GM21367 (cell line): ENCODE measurements around the gene ECSCR.
"Not testable (repeated sequence)": the region's sequence is repeated elsewhere in the genome, so short reads cannot be mapped to it uniquely, and the experiment has no call there.

Source experiments
- ATAC-seq: cut with Tn5 transposase; IDR thresholded peaks from one replicate; pipeline ENCODE4 v1.9.1; 2021; ENCODE audit not compliant: unreplicated experiment

ECSCR gene

GRCh38 chr5:139446956-139447779 is 15.4 kb downstream of the ECSCR start:
- no peak for ATAC-seq

DNA sequence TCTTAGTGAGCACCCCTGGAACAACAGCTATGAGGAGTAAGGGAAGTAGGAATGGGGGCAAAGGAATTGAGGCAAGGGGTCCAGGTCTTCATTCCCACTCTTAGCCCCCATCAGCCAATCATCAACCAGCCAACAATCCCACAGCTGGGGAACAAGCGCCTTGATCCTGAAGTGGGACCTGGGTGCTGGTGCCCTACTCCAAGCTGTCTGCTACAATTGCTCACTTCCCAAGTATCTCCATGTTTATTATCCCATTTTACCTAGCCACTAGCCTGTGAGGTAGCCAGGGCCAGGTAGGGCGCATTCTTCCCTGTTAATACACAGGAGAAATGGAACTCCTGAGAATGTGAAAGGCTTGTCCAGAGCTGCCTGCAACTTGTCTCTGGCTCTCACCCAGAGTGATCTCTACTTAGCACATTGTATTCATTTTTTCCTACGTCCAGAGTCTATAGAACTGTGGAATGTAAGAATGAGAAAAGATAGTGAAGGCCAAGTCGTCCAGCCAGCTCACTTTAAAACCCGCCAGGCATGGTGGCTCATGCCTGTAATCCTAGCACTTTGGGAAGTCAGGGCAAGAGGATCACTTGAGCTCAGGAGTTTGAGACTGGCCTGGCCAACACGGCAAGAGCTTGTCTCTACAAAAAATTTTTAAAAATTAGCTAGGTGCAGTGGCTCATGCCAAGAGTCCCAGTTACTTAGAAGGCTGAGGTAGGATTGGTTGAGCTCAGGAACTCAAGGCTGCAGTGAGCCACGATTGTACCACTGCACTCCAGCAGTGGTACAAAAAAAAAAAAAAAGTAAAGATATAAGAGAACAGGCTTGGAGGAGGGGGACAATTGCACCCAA is 17.0 kb downstream of the ECSCR start:
- no peak for ATAC-seq

DNA sequence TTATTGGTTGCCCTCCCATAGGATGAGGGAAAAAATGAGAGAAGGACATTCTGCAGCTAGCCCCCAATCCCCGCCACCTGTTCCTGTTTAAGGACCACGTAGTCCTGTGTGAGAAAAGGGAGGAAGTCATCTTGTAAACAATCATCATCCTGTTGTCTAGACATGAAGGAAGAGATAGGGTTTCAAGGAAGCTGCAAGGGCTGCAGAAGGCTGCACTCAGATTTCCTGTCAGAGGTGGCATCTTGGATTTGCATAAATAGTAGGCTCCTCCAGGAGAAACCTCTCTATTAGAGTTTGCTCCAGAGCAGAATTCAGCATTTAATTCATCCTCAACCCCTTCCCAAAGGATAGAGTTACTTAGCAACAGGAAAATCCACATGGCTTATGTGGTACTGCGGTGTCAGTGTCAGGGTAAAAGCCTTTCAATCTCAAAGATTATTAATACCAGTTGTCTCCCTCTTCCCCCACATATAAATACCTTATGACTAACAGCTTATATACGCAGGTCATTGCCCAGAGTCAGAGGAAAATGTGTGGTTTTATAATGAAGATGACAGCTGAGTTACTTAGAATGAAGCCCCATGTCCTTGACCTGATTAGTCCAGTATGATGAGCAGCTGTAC is 18.6 kb downstream of the ECSCR start:
- no peak for ATAC-seq

- not testable (repeated sequence) for ATAC-seq
These were observed 22.1 kb downstream of the ECSCR start for GRCh38 chr5:139440416-139440815.

DNA sequence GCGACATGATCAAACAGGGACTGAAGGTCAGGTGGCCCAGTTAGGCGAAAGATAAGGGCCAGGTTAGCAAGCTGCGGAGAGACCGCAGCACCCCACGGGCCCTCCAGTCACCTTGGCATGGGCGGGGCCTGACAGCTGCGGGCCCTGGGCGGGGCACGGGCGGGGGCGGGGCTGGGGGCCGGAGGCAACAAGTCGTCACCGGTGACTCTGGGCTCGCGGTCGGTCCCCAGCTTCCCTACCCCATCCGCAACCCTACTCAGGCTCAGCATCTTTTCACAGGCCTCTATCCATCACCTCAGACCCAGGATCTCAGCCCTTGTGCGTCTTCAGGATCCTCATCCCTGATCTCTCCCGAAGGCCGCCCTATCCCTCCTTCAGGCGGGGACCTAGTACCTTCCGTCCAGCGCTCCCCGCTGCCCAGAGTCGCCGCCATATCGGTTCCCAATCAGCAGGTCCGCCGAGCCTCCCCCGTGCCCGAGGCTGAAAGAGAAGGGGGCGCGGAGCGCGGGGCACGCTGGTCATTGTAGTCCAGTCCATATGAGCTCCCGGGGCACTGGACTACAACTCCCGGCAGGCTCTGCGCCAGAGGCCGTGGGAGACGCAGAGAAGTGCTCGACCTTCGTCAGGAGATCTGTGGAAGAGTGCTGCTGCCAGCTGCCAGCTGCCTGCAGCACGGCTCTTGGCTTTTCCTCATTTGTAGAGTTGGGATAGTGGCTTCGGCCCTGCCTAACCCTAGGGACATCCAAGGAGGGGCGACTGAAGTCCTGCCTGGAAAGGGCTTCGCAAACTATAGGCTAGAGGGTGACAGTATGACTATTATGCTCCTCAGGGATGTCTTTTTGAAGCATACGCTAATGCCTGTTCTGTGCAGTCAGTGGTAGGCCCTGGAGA is 23.3 kb downstream of the ECSCR start, which contains the start of gene DNAJC18:
Gene DNAJC18, minus strand, starts transcription at position 513 of the 891 bp plus-strand sequence. Its CDS starts 80 bp downstream, at position 433.
- ATAC-seq = peak; percentile 82

DNA sequence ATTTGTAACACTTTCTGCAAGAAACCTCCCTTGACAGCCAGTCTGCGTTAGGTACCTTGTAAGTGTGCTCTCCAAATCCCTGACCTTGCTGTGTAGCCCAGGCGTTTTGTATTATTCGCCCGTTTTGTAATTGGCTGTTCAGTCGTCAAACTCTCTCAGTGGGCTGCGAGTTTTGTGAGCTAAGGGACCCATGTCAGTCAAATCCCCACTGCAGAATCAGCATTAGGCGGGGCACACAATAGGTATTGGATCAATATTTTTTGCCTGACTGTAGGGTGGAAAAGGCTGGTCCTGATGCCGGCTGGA is 23.9 kb downstream of the ECSCR start:
- no peak for ATAC-seq

DNA sequence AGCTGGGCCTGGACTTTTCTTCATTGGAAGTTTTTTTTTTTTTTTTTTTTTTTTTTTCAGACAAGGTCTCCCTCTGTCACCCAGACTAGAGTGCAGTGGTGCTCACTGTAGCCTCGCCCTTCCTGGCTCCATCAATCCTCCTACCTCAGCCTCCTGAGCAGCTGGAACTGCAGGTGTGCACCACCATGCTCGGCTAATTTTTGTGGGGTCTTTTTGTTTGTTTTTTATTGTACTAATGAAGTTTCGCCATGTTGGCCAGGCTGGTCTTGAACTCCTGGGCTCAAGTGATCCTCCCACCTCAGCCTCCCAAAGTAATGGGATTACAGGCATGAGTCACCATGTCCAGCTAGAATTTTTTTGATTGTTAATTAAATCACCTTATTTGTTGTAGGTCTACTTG is 26.9 kb downstream of the ECSCR start:
- no peak for ATAC-seq

- ATAC-seq = no peak
These were observed 30.8 kb downstream of the ECSCR start for GRCh38 chr5:139431706-139432105.

GRCh38 chr5:139430015-139430414 is 32.5 kb downstream of the ECSCR start:
- no peak for ATAC-seq

- no peak for ATAC-seq
These were observed 36.2 kb downstream of the ECSCR start for GRCh38 chr5:139426203-139426885.

- ATAC-seq = no peak
These were observed 37.0 kb downstream of the ECSCR start for GRCh38 chr5:139425497-139425896.

DNA sequence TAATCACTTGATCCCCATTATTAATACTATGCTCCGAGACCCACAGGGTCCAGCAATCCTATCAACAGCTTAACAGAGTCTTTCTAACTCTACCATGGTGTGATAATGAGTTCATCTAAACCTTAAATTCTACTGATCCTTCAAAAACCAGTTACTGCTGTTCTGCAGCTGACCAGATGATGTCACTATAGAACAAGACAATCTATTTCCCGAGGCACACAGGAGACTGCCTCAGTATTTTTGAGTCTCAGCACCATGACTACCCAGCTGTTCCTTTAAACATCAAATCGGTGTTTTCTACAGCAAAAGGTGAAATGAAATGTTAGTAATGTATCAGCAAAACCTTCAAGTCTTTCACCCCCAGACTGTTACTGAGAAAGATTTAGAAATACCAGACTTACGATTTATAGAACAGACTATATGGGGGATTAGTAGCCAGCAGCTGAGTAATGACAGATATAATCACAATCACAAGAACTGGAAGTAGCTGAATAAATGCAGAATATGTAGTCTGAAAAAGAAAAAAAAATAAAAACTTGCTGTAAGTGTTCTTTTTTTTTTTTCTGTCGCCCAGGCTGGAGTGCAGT is 40.1 kb downstream of the ECSCR start:
- no peak for ATAC-seq

GRCh38 chr5:139419226-139420192 is 43.0 kb downstream of the ECSCR start:
- no peak for ATAC-seq

GRCh38 chr5:139418793-139419192 is 43.8 kb downstream of the ECSCR start:
- no peak for ATAC-seq

GRCh38 chr5:139417214-139417613 is 45.3 kb downstream of the ECSCR start:
- no peak for ATAC-seq

- ATAC-seq = no peak
These were observed 45.9 kb downstream of the ECSCR start for GRCh38 chr5:139416651-139417050.

DNA sequence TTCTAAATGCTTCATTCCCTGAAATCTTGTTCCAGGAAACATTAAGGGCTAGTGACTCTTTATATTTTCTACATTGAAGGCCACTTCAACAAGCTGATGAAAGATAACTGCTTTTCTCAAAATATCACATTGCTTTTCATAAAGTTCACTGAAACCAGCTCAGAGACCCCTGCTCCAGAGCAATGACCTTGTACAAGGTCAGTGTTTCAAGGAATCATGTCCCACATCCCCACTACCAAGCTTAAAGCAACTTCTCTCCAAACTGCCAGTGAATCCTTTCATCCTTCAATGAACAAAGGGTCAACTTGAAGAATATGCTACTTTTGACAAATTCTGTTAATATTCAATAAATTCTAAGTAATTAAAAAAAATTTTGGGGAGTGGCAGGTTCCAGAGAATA is 46.7 kb downstream of the ECSCR start:
- no peak for ATAC-seq

DNA sequence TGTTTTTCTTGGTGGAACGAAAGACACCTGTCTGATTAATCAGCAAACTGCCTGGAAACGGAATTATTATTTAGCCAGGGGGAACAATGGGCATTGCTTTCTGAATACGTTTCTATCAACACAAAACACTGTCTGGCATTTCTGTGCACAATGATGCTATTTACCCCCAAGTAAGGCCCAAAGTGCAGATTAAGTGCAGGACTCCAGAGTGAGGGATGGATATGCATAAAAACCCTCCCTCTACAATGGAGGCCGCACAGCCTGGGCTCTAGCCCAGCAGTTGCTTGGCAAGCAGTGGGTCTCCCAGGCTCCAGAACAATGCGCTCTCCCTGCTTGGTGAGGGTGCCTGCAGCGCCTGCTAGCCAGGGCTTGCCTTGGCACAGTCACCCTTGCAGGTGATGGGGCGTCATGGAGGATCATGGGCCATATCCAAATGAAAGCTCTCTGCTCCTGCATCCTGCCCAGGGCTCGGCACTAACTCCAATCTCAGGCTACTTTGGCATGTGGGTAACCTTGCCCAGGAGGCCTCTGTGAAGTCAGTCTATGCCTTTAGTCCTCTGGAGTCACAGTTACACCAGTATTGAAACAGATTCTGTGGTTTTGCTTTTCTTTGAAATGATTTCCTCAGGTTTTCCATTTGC is 47.2 kb downstream of the ECSCR start:
- no peak for ATAC-seq
